Fibroblast of villous mesenchyme (primary cell): ENCODE results near the gene LAIR2. TPM values are rescaled to one million over a fixed set of nuclear protein-coding genes. Genes with fewer than 3 reads are reported as not detected.

Experiments
- DNase-seq: peaks from one replicate; pipeline ENCODE4 v3.0.0-alpha.2; 2010; ENCODE audit warnings: low read depth
- H3K4me3 ChIP-seq: 2 replicates; pipeline ENCODE4 v1.5.1; 2011; ENCODE audit warnings: low read depth, mild to moderate bottlenecking, low read length
- total RNA-seq: library from RNA; depleted of rRNA; stranded (reverse); fragments of >200 nt; gene quantifications from 2 replicates; pipeline ENCODE4 v1.2.3, GENCODE V29; 2012
- TF ChIP-seq, protein P1 (sequence below): IDR thresholded peaks from 2 replicates; pipeline ENCODE4 v1.5.1; 2012; ENCODE audit warnings: low read depth, mild to moderate bottlenecking, low read length; ENCODE audit not compliant: insufficient read depth

Gene LAIR2, protein sequence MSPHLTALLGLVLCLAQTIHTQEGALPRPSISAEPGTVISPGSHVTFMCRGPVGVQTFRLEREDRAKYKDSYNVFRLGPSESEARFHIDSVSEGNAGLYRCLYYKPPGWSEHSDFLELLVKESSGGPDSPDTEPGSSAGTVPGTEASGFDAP
- not detected in 2 replicates for total RNA-seq

DNA sequence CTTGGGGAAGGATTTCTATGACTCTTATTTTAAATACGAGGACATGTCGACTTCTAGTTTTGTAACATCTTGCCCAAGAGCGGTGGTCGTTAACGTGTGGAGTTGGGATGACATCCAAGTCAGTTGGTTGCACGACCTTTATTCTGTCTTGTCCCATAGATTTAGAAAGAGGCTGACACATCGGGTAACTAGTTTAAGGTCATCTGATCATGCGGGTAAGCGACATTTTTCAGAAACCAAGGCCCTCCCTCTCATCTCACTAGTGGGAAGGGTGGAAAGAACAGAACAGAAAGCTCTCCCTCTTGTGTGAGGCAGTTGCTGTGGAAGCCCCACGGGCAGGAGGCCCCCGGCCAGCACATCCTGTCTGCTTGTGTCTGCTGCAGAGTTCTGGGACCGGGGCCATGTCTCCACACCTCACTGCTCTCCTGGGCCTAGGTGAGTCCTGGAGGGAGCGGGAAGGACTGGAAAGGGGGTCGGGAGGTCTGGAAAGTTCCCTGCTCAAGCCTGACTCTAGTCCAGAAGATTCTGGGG is at the start of gene LAIR2:
LAIR2 (plus strand) TSS at position 314 of the 531 bp plus-strand sequence; CDS start at position 402, 88 bp downstream.
- DNase-seq = no peak
- no peak within 1 kb of the TSS for H3K4me3 ChIP-seq
- TF ChIP-seq, protein P1, sequence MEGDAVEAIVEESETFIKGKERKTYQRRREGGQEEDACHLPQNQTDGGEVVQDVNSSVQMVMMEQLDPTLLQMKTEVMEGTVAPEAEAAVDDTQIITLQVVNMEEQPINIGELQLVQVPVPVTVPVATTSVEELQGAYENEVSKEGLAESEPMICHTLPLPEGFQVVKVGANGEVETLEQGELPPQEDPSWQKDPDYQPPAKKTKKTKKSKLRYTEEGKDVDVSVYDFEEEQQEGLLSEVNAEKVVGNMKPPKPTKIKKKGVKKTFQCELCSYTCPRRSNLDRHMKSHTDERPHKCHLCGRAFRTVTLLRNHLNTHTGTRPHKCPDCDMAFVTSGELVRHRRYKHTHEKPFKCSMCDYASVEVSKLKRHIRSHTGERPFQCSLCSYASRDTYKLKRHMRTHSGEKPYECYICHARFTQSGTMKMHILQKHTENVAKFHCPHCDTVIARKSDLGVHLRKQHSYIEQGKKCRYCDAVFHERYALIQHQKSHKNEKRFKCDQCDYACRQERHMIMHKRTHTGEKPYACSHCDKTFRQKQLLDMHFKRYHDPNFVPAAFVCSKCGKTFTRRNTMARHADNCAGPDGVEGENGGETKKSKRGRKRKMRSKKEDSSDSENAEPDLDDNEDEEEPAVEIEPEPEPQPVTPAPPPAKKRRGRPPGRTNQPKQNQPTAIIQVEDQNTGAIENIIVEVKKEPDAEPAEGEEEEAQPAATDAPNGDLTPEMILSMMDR = no peak

DNA sequence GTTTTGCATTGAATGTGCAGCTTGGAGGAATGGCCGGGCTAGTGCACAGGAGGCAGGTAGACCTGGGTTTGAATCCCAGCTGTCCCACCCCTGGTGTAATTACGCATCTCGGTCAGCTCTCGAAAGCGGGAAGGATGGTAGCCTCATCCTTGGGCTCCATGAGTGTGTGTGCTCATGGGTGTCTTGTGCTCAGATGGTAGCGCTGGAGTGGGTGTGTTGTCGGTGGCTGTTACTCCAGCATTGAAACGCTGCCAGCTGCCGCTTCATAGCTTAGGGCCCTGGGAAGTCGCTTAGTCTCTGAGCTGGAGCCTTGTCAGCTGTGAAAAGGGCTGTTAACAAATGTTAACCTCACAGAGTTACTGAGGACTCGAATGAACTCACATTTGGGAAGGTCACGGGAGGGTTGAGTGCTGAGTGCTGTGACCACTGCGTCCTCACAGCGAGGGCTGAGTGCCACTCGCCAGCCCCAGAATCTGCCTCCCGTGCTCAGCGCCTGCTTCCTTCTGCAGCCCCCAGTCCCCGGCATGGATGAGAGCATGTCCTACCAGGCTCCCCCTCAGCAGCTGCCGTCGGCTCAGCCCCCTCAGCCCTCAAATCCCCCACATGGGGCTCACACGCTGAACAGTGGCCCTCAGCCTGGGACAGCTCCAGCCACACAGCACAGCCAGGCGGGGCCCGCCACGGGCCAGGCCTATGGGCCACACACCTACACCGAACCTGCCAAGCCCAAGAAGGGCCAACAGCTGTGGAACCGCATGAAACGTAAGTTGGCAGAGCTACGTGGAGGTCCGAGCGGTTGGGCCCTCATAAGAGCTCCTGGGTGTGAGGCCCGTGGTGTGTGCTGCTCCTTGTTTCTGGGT is 48.5 kb upstream of the LAIR2 start:
- no peak overlapping the region for H3K4me3 ChIP-seq
- TF ChIP-seq, protein P1 = no peak
- DNase-seq = no peak

DNA sequence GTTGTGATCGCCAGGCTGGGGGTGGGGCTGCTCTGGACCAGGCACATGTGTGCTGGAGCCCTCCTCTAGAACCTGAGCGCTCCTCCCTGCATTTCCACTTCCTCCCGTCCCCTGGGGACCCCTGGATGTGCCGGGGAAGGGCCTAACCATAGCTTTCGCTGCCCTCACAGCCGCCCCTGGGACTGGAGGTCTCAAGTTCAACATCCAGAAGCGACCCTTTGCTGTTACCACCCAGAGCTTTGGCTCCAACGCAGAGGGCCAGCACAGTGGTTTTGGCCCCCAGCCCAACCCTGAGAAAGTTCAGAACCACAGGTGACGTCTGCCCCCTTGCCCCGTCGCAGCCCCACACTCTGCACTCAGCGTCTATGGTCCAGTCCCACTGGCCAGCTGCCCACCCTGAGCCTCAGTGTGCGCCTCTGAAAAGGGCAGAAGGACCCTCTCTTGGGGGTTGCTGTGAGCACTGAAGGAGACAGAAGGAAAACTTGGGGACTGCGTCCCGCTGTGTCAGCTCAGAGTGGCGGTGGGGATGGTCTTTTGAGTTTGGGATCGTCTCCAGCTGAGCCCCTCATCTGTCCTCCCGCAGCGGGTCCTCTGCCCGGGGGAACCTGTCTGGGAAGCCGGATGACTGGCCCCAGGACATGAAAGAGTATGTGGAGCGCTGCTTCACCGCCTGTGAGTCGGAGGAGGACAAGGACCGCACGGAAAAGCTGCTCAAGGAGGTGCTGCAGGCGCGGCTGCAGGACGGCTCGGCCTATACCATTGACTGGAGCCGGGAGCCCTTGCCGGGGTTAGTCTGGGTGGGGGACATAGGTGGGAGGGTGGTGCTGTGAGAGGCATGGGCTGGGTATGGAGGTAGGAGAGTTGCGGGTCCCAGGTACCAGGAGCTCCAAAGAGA is 47.6 kb upstream of the LAIR2 start:
- no peak overlapping the region for H3K4me3 ChIP-seq
- DNase-seq = no peak
- TF ChIP-seq, protein P1 = no peak

DNA sequence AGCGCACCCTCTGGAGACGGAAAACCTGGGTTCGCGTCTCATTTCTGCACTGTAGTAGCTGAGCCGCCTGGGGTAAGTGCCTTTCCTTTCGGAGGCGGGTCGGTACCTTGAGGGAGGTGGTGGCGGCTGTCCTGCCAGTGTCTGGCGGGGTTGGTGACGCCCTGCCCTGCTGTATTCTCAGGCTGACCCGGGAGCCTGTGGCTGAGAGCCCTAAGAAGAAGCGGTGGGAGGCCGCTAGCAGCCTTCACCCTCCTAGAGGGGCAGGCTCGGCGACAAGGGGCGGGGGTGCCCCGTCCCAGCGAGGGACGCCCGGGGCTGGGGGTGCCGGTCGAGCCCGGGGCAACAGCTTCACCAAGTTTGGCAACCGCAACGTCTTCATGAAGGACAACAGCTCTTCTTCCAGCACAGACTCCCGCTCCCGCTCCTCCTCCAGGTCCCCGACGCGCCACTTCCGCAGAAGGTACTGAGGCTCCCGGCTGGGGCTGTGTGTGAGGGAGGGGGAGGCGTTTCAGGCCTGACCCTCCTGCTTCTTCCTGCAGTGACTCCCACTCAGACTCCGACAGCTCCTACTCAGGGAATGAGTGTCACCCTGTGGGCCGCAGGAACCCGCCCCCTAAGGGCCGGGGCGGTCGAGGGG is 46.7 kb upstream of the LAIR2 start:
- DNase-seq = no peak
- TF ChIP-seq, protein P1 = no peak

DNA sequence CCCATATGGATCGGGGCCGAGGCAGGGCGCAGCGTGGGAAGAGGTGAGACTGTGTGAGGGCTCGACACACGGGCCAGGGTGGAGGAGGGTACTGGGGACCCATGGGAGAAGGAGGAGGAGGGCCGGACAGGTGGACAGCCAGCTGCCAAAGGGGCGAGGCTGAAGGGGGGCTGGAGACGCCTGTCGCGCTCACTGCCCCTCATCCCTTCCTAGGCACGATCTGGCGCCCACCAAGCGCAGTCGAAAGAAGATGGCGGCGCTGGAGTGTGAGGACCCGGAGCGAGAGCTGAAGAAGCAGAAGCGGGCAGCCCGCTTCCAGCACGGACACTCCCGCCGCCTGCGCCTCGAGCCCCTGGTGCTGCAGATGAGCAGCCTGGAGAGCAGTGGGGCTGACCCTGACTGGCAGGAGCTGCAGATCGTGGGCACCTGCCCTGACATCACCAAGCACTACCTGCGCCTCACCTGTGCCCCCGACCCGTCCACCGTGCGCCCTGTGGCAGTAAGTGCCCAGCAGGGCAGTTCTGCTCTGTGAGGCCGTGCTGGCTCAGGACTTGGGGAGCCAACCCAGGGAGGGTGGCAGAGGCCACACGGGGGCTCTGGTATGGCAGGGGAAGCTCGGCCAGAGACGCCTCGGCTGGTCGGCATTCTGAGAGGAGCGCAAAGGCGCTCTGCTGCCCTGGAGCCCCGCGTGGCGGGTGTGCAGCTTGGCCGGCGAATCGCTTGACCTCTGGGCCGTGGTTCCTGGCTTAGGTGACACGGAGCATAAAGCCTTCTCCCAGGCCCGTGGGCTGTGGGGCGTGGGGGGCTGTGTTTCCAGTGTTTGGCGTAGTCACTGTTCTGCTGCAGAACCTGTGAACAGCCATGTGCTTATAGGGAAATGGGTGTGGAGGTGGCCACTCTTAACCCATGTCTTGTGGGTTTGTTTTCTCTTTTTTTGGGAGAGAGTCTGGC is 45.9 kb upstream of the LAIR2 start:
- no peak for DNase-seq
- no peak overlapping the region for H3K4me3 ChIP-seq
- TF ChIP-seq, protein P1 = no peak

More for the DNA sequence above, 46.7 kb upstream of the LAIR2 start:
- no peak overlapping the region for H3K4me3 ChIP-seq
